HCT116 (cell line): ENCODE measurements around the gene HNRNPL. TPM values are rescaled to one million over a fixed set of nuclear protein-coding genes. Genes with fewer than 3 reads are reported as not detected.

ENCODE experiments used
- ATAC-seq: fragments of 200-7000 bp; cut with Tn5 transposase; 2 replicates; pipeline ENCODE4 v1.9.1; 2020; ENCODE audit warnings: mild to moderate bottlenecking, moderate library complexity
- BruUV-seq: library from RNA; stranded (reverse); fragments of 400-500 nt; replicated peaks from 2 replicates; lab custom pipeline; 2021; lab: Mats Ljungman, UMichigan
- CTCF ChIA-PET: fragments of 300-600 bp; sonication (Branson Sonifier 250); formaldehyde crosslinking; loops from one replicate; lab custom pipeline; 2021; ENCODE audit warnings: antibody characterized with exemption; lab: Charles Lee
- POLR2A ChIA-PET: fragments of 300-600, 350-600 bp; sonication (Branson Sonifier 250); formaldehyde crosslinking; loops from one replicate; lab custom pipeline; 2021; ENCODE audit warnings: antibody characterized with exemption; lab: Charles Lee
- RAD21 ChIA-PET, 2 experiments: fragments of 300-600 bp; sonication (Branson Sonifier 250); formaldehyde crosslinking; loops; one replicate each; lab custom pipeline; 2023; ENCODE audit warnings: low total read pairs in 2 of 2; ENCODE audit not compliant: uncharacterized antibody in 2 of 2, unreplicated experiment in 2 of 2, low non-redundant PET in 1 of 2; lab: Charles Lee
- DNase-seq: peaks from one replicate; pipeline ENCODE4 v3.0.0-alpha.2; 2010; ENCODE audit warnings: low read depth, low spot score
- H2AFZ ChIP-seq: fragments of 200-600 bp; shearing (Covaris generic), sonication (generic); 2 replicates; pipeline ENCODE4 v1.6.1; 2017; ENCODE audit warnings: low read depth, mixed run types, mixed read lengths, antibody characterized with exemption, low read length; ENCODE audit not compliant: poor library complexity, severe bottlenecking
- H3K27ac ChIP-seq: 2 replicates; pipeline ENCODE4 v1.5.1; 2012; ENCODE audit warnings: low read depth, low read length
- H3K27me3 ChIP-seq: fragments of 200-600 bp; sonication (generic); 2 replicates; pipeline ENCODE4 v1.6.1; 2016; ENCODE audit warnings: mixed run types, low read length, mixed read lengths; ENCODE audit not compliant: insufficient read depth
- H3K36me3 ChIP-seq, 2 experiments: fragments of 200-500 bp in 1 of 2; fragments of 200-600 bp in 1 of 2; sonication (Bioruptor generic) in 1 of 2; sonication (generic) in 1 of 2; 2 replicates each; pipeline versions ENCODE4 v1.5.1 to v1.6.1; 2014 to 2016; ENCODE audit warnings: low read length in 2 of 2, inconsistent platforms in 1 of 2, mixed read lengths in 1 of 2, mixed run types in 1 of 2; ENCODE audit not compliant: insufficient read depth in 2 of 2, control insufficient read depth in 1 of 2
- H3K4me1 ChIP-seq, 2 experiments: fragments of 200-600 bp in 1 of 2; sonication (generic) in 1 of 2; 2 replicates each; pipeline versions ENCODE4 v1.5.1 to v1.6.1; 2012 to 2017; ENCODE audit warnings: low read length in 2 of 2, inconsistent platforms in 1 of 2, mild to moderate bottlenecking in 1 of 2, mixed read lengths in 1 of 2, mixed run types in 1 of 2, moderate library complexity in 1 of 2; ENCODE audit not compliant: insufficient read depth in 2 of 2, control insufficient read depth in 1 of 2
- H3K4me2 ChIP-seq: fragments of 200-600 bp; sonication (generic); 2 replicates; pipeline ENCODE4 v1.6.1; 2017; ENCODE audit warnings: mixed run types, low read length, mixed read lengths
- H3K4me3 ChIP-seq, 2 experiments: fragments of 200-600 bp in 1 of 2; sonication (generic) in 1 of 2; replicated peaks in 1 of 2; 2 replicates each; pipeline ENCODE4 v1.5.1; 2011 to 2016; ENCODE audit warnings: low read length in 2 of 2, control low read depth in 1 of 2, low read depth in 1 of 2, mild to moderate bottlenecking in 1 of 2, mixed read lengths in 1 of 2, mixed run types in 1 of 2
- H3K79me2 ChIP-seq: fragments of 200-600 bp; sonication (generic); 2 replicates; pipeline ENCODE4 v1.6.1; 2017; ENCODE audit warnings: mild to moderate bottlenecking, mixed run types, low read length, moderate library complexity, mixed read lengths; ENCODE audit not compliant: insufficient read depth
- H3K9ac ChIP-seq: fragments of 200-600 bp; sonication (generic); 2 replicates; pipeline ENCODE4 v1.6.1; 2016; ENCODE audit warnings: low read length, mixed read lengths
- H3K9me2 ChIP-seq: fragments of 200-600 bp; sonication (generic), shearing (Covaris generic); 2 replicates; pipeline ENCODE4 v1.6.1; 2017; ENCODE audit warnings: mixed run types, mild to moderate bottlenecking, moderate library complexity; ENCODE audit not compliant: insufficient read depth
- H3K9me3 ChIP-seq, 2 experiments: fragments of 200-500 bp in 1 of 2; fragments of 200-600 bp in 1 of 2; sonication (Bioruptor generic) in 1 of 2; sonication (generic) in 1 of 2; 2 replicates each; pipeline ENCODE4 v1.6.1; 2014 to 2017; ENCODE audit warnings: low read length in 2 of 2, mixed read lengths in 2 of 2, inconsistent platforms in 1 of 2, low read depth in 1 of 2, mild to moderate bottlenecking in 1 of 2, mixed run types in 1 of 2, moderate library complexity in 1 of 2; ENCODE audit not compliant: control insufficient read depth in 1 of 2, insufficient read depth in 1 of 2
- H4K20me1 ChIP-seq: fragments of 200-600 bp; sonication (generic), shearing (Covaris generic); 2 replicates; pipeline ENCODE4 v1.6.1; 2017; ENCODE audit warnings: mixed run types, mild to moderate bottlenecking, moderate library complexity; ENCODE audit not compliant: insufficient read depth
- CEBPB ChIP-seq: IDR thresholded peaks from 2 replicates; pipeline ENCODE4 v1.6.1; 2012; ENCODE audit warnings: low read depth
- CTCF ChIP-seq, 3 experiments: fragments of 200-600 bp in 1 of 3; sonication (generic) in 1 of 3; IDR thresholded peaks in 2 of 3; conservative IDR thresholded peaks in 1 of 3; 2 replicates each; pipeline ENCODE4 v1.5.1; 2012 to 2017; ENCODE audit warnings: low read depth in 2 of 3, low read length in 2 of 3, antibody characterized with exemption in 1 of 3, borderline replicate concordance in 1 of 3, control low read depth in 1 of 3, mild to moderate bottlenecking in 1 of 3, mixed read lengths in 1 of 3, mixed run types in 1 of 3, moderate library complexity in 1 of 3; ENCODE audit not compliant: insufficient read depth in 1 of 3
- ELF1 ChIP-seq: IDR thresholded peaks from 2 replicates; pipeline ENCODE4 v1.6.1; 2012; ENCODE audit warnings: low read depth, borderline replicate concordance
- EZH2 ChIP-seq: fragments of 200-600 bp; sonication (generic); IDR thresholded peaks from 2 replicates; pipeline ENCODE4 v1.6.1; 2017; ENCODE audit warnings: antibody characterized with exemption, mixed run types
- EZH2phosphoT487 ChIP-seq: fragments of 200-600 bp; IDR thresholded peaks from 2 replicates; pipeline ENCODE4 v1.6.1; 2018; ENCODE audit warnings: antibody characterized with exemption, borderline replicate concordance
- FOSL1 ChIP-seq: IDR thresholded peaks from 2 replicates; pipeline ENCODE4 v1.6.1; 2012; ENCODE audit warnings: low read depth
- JUND ChIP-seq: IDR thresholded peaks from 2 replicates; pipeline ENCODE4 v1.6.1; 2012
- RAD21 ChIP-seq: IDR thresholded peaks from 2 replicates; pipeline ENCODE4 v1.6.1; 2012; ENCODE audit warnings: low read depth, mild to moderate bottlenecking
- REST ChIP-seq: IDR thresholded peaks from 2 replicates; pipeline ENCODE4 v1.6.1; 2012; ENCODE audit warnings: low read depth
- SP1 ChIP-seq: IDR thresholded peaks from 2 replicates; pipeline ENCODE4 v1.6.1; 2012; ENCODE audit warnings: low read depth
- SRF ChIP-seq: IDR thresholded peaks from 2 replicates; pipeline ENCODE4 v1.6.1; 2012; ENCODE audit warnings: low read depth
- TCF7L2 ChIP-seq: IDR thresholded peaks from 2 replicates; pipeline ENCODE4 v1.7.0; 2011; ENCODE audit warnings: borderline replicate concordance, inconsistent platforms; ENCODE audit not compliant: insufficient read depth, insufficient read length; ENCODE audit errors: extremely low read depth
- YY1 ChIP-seq: IDR thresholded peaks from 2 replicates; pipeline ENCODE4 v1.6.1; 2011; ENCODE audit warnings: low read length, low read depth, moderate library complexity, mild to moderate bottlenecking; ENCODE audit not compliant: insufficient replicate concordance; ENCODE audit errors: extremely low read depth
- intact Hi-C: fragments of 100-400 bp; cut with micrococcal nuclease; formaldehyde crosslinking; loops from 2 replicates; pipeline ENCODE4 v1.10.0; 2022
- total RNA-seq: library from RNA; stranded (reverse); gene quantifications from one replicate; pipeline ENCODE4 v1.2.1, GENCODE V29; 2021; ENCODE audit not compliant: unreplicated experiment

HNRNPL gene
- total RNA-seq, 1 experiment from 2014 or later, result 551 TPM

GRCh38 chr19:38793177-38793576 is 56.6 kb downstream of the HNRNPL start:
- Histone ChIP-seq H3K9ac (no peak overlapping the region), H3K9me2 (no peaks in the 10 kb centered on the region), H3K4me1 (no peaks in the 10 kb centered on the region; a peak in 1 of 4 replicates), H3K4me3 (no peak overlapping the region), H3K27ac (no peak overlapping the region), H3K36me3 (no peaks in the 10 kb centered on the region), H3K27me3 (no peaks in the 10 kb centered on the region), H4K20me1 (no peaks in the 10 kb centered on the region), H2AFZ (no peak overlapping the region), H3K4me2 (no peak overlapping the region), H3K9me3 (no peaks in the 10 kb centered on the region), H3K79me2 (no peaks in the 10 kb centered on the region)
- no peak for DNase-seq
- ChIA-PET CTCF (no interaction called here), RAD21 (no interaction called here), POLR2A (no interaction called here)
- TF ChIP-seq REST, result no peak
- TF ChIP-seq YY1, result no peak
- TF ChIP-seq JUND, result no peak
- TF ChIP-seq SRF, result no peak
- TF ChIP-seq EZH2phosphoT487, result no peak
- TF ChIP-seq TCF7L2, result no peak
- no peak for TF ChIP-seq ELF1
- TF ChIP-seq CEBPB, result no peak
- no peak for TF ChIP-seq SP1
- TF ChIP-seq EZH2, result no peak
- TF ChIP-seq RAD21, result no peak
- TF ChIP-seq CTCF (IDR thresholded peaks at IDR 0.05 in 2 of 3, conservative IDR thresholded peaks at IDR 0.05 in 1 of 3; ENCODE audit: borderline replicate concordance in 1 of 3, insufficient read depth in 1 of 3, low read depth in 2 of 3, low read length in 2 of 3), result no peak
- TF ChIP-seq FOSL1, result no peak
- BruUV-seq, result no TSS peak
- no peak for ATAC-seq
- intact Hi-C loops, result no loop called here
